Activated CD8-positive, alpha-beta T cell treated with anti-CD3 and anti-CD28 coated beads, Interleukin-2, amount 10 ng/mL, durations not matched to agents 7 days and 5 days (primary cell): ENCODE results near the gene HACD4. TPM values are rescaled to one million over a fixed set of nuclear protein-coding genes. Genes with fewer than 3 reads are reported as not detected.
"Not testable (repeated sequence)": the region's sequence is repeated elsewhere in the genome, so short reads cannot be mapped to it uniquely, and the experiment has no call there.

Source experiments
- ATAC-seq: fragments of 150-1000 bp; cut with Tn5 transposase; one replicate; pipeline ENCODE4 v1.10.0; 2021; ENCODE audit warnings: moderate library complexity
- CTCF ChIA-PET: fragments of 350-600 bp; sonication (Branson Sonifier 250); formaldehyde crosslinking; loops from one replicate; lab custom pipeline; 2021; ENCODE audit warnings: antibody characterized with exemption; lab: Charles Lee
- POLR2A ChIA-PET: fragments of 350-600 bp; sonication (Branson Sonifier 250); formaldehyde crosslinking; loops from one replicate; lab custom pipeline; 2021; ENCODE audit warnings: antibody characterized with exemption; lab: Charles Lee
- DNase-seq: peaks from one replicate; pipeline ENCODE4 v3.0.0-alpha.2; 2020
- H3K27ac Mint-ChIP-seq: one replicate; pipeline ENCODE4 v1.8.0; 2021; ENCODE audit warnings: mild to moderate bottlenecking, mixed read lengths
- H3K27me3 Mint-ChIP-seq: one replicate; pipeline ENCODE4 v1.8.0; 2021; ENCODE audit warnings: low read depth, mixed read lengths
- H3K36me3 Mint-ChIP-seq: one replicate; pipeline ENCODE4 v1.8.0; 2021; ENCODE audit warnings: low read depth, mixed read lengths
- H3K4me1 Mint-ChIP-seq: one replicate; pipeline ENCODE4 v1.8.0; 2021; ENCODE audit warnings: low read depth, mixed read lengths
- H3K4me3 Mint-ChIP-seq: one replicate; pipeline ENCODE4 v1.8.0; 2021; ENCODE audit warnings: mild to moderate bottlenecking, mixed read lengths
- H3K9me3 Mint-ChIP-seq: one replicate; pipeline ENCODE4 v1.8.0; 2022; ENCODE audit warnings: mixed read lengths; ENCODE audit not compliant: insufficient read depth
- total RNA-seq, 2 experiments: library from RNA; stranded (reverse); gene quantifications; one replicate each; pipeline ENCODE4 v1.2.3, GENCODE V29; 2021

Gene HACD4
- total RNA-seq, 2 experiments from 2014 or later, result 13.3 to 13.9 TPM

- CTCF ChIA-PET, result interaction anchor here (0.6 to 1.3 kb wide), 3 partner anchors 8 to 48 kb away, joined by 3 read pairs; no protein-coding TSS in a partner anchor
- peaks cover 43% of the 10 kb centered on the region for H3K36me3 Mint-ChIP-seq
Measured at GRCh38 chr9:20988671-20989315, 42.6 kb downstream of the HACD4 start.

DNA sequence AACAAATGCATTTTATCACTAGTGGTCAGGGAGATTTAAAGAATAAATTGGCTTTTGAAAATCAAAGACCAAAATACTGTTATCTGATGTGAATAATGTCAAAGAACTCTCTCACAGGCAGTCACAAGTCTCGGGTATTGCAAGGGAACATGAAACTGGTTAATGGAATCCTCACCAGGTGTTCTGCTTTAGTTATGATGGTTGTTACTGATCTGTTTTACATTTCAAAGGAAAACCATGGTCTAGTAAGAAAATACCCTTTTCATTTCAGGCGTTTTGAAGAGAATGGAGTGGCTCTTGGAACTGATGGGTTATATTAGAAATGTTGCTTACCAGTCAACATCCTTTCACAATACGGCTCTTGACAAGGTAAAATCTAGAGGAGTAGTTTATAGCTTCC is 43.4 kb downstream of the HACD4 start:
- H3K36me3 Mint-ChIP-seq, result peaks cover 40% of the 10 kb centered on the region
- no peaks in the 10 kb centered on the region for H3K9me3 Mint-ChIP-seq
- ATAC-seq (no peak), DNase-seq (no peak)
- CTCF ChIA-PET, result interaction anchor here (1.1 to 1.3 kb wide), 2 partner anchors 10 to 47 kb away, joined by 3 read pairs; no protein-coding TSS in a partner anchor
- H3K27me3 Mint-ChIP-seq, result no peaks in the 10 kb centered on the region
- POLR2A ChIA-PET, result no interaction called here
- H3K4me3 Mint-ChIP-seq, result no peak overlapping the region
- no peak overlapping the region for H3K27ac Mint-ChIP-seq
- H3K4me1 Mint-ChIP-seq, result no peaks in the 10 kb centered on the region

More at GRCh38 chr9:20988671-20989315, 42.6 kb downstream of the HACD4 start:
- Mint-ChIP-seq H3K4me1 (no peaks in the 10 kb centered on the region), H3K27me3 (no peaks in the 10 kb centered on the region), H3K4me3 (no peak overlapping the region), H3K27ac (no peak overlapping the region), H3K9me3 (no peaks in the 10 kb centered on the region)
- POLR2A ChIA-PET, result no interaction called here
- ATAC-seq, result no peak
- no peak for DNase-seq

- no peak for ATAC-seq
- CTCF ChIA-PET, result no interaction called here
- POLR2A ChIA-PET, result no interaction called here
- H3K4me1 Mint-ChIP-seq, result no peaks in the 10 kb centered on the region
- no peak overlapping the region for H3K4me3 Mint-ChIP-seq
- H3K36me3 Mint-ChIP-seq, result peaks cover 40% of the 10 kb centered on the region
- no peaks in the 10 kb centered on the region for H3K27me3 Mint-ChIP-seq
- no peaks in the 10 kb centered on the region for H3K9me3 Mint-ChIP-seq
- DNase-seq, result no peak
- no peak overlapping the region for H3K27ac Mint-ChIP-seq
Measured at GRCh38 chr9:20987521-20987920, 43.9 kb downstream of the HACD4 start.

- Mint-ChIP-seq H3K36me3 (peaks cover 36% of the 10 kb centered on the region), H3K4me3 (no peak overlapping the region), H3K4me1 (no peaks in the 10 kb centered on the region), H3K27me3 (no peaks in the 10 kb centered on the region), H3K27ac (no peak overlapping the region), H3K9me3 (no peaks in the 10 kb centered on the region)
- ChIA-PET POLR2A (no interaction called here), CTCF (interaction anchor here (1.3 to 1.9 kb wide), 2 partner anchors 11 to 125 kb away, joined by 3 to 5 read pairs; no protein-coding TSS in a partner anchor)
- ATAC-seq (no peak), DNase-seq (no peak)
Measured at GRCh38 chr9:20985851-20986600, 45.4 kb downstream of the HACD4 start.

- Mint-ChIP-seq H3K27ac (no peak overlapping the region), H3K36me3 (peaks cover 21% of the 10 kb centered on the region), H3K4me3 (no peak overlapping the region), H3K9me3 (no peaks in the 10 kb centered on the region), H3K27me3 (no peaks in the 10 kb centered on the region), H3K4me1 (no peaks in the 10 kb centered on the region)
- POLR2A ChIA-PET, result no interaction called here
- no peak for DNase-seq
- ATAC-seq, result no peak
- CTCF ChIA-PET, result interaction anchor here (0.7 kb wide), 1 partner anchor 15 kb away, joined by 3 read pairs; no protein-coding TSS in a partner anchor
Measured at GRCh38 chr9:20984506-20984905, 46.9 kb downstream of the HACD4 start.

GRCh38 chr9:20981486-20981885 is 50.0 kb downstream of the HACD4 start:
- no peaks in the 10 kb centered on the region for H3K9me3 Mint-ChIP-seq
- ChIA-PET CTCF (interaction anchor here (0.7 to 3.0 kb wide), 3 partner anchors 7 to 129 kb away, joined by 3 to 8 read pairs (median 3); no protein-coding TSS in a partner anchor), POLR2A (no interaction called here)
- no peak overlapping the region for H3K4me3 Mint-ChIP-seq
- H3K36me3 Mint-ChIP-seq, result peaks cover 19% of the 10 kb centered on the region
- H3K27me3 Mint-ChIP-seq, result no peaks in the 10 kb centered on the region
- no peak overlapping the region for H3K27ac Mint-ChIP-seq
- H3K4me1 Mint-ChIP-seq, result no peaks in the 10 kb centered on the region
- no peak for DNase-seq
- no peak for ATAC-seq

GRCh38 chr9:20980832-20981455 is 50.5 kb downstream of the HACD4 start:
- Mint-ChIP-seq H3K4me3 (no peak overlapping the region), H3K9me3 (no peaks in the 10 kb centered on the region), H3K36me3 (peaks cover 19% of the 10 kb centered on the region), H3K4me1 (no peaks in the 10 kb centered on the region), H3K27me3 (no peaks in the 10 kb centered on the region), H3K27ac (no peak overlapping the region)
- DNase-seq (no peak), ATAC-seq (no peak)
- POLR2A ChIA-PET, result no interaction called here
- CTCF ChIA-PET, result interaction anchor here (0.7 to 3.0 kb wide), 3 partner anchors 8 to 130 kb away, joined by 3 to 8 read pairs (median 3); no protein-coding TSS in a partner anchor

GRCh38 chr9:20978249-20978648 is 53.2 kb downstream of the HACD4 start:
- no peak for DNase-seq
- H3K4me1 Mint-ChIP-seq, result no peaks in the 10 kb centered on the region
- CTCF ChIA-PET, result interaction anchor here (1.2 to 1.5 kb wide), 2 partner anchors 10 to 132 kb away, joined by 3 to 4 read pairs; no protein-coding TSS in a partner anchor
- no peaks in the 10 kb centered on the region for H3K27me3 Mint-ChIP-seq
- H3K27ac Mint-ChIP-seq, result no peak overlapping the region
- H3K36me3 Mint-ChIP-seq, result peaks cover 19% of the 10 kb centered on the region
- no peak overlapping the region for H3K4me3 Mint-ChIP-seq
- H3K9me3 Mint-ChIP-seq, result no peaks in the 10 kb centered on the region
- no peak for ATAC-seq
- POLR2A ChIA-PET, result no interaction called here

- H3K27ac Mint-ChIP-seq, POLR2A ChIA-PET, H3K9me3 Mint-ChIP-seq, DNase-seq, H3K4me3 Mint-ChIP-seq, H3K27me3 Mint-ChIP-seq, H3K4me1 Mint-ChIP-seq, ATAC-seq, CTCF ChIA-PET: not testable (repeated sequence)
- peaks cover 23% of the 10 kb centered on the region for H3K36me3 Mint-ChIP-seq
Measured at GRCh38 chr9:20974191-20974938, 57.1 kb downstream of the HACD4 start.

- POLR2A ChIA-PET, result interaction anchor here (0.6 kb wide), 1 partner anchor 108 kb away, joined by 8 read pairs; no protein-coding TSS in a partner anchor
- DNase-seq, CTCF ChIA-PET, H3K4me3 Mint-ChIP-seq, H3K4me1 Mint-ChIP-seq, H3K27ac Mint-ChIP-seq, H3K27me3 Mint-ChIP-seq, ATAC-seq, H3K9me3 Mint-ChIP-seq: not testable (repeated sequence)
- H3K36me3 Mint-ChIP-seq, result peaks cover 23% of the 10 kb centered on the region
Measured at GRCh38 chr9:20973246-20973947, 58.0 kb downstream of the HACD4 start.

- H3K27ac Mint-ChIP-seq, result no peak overlapping the region
- no peak overlapping the region for H3K4me3 Mint-ChIP-seq
- POLR2A ChIA-PET, result interaction anchor here (0.6 kb wide), 1 partner anchor 108 kb away, joined by 8 read pairs; no protein-coding TSS in a partner anchor
- ATAC-seq, result no peak
- H3K9me3 Mint-ChIP-seq, result no peaks in the 10 kb centered on the region
- H3K4me1 Mint-ChIP-seq, result no peaks in the 10 kb centered on the region
- DNase-seq, result no peak
- CTCF ChIA-PET, result no interaction called here
- no peaks in the 10 kb centered on the region for H3K27me3 Mint-ChIP-seq
- H3K36me3 Mint-ChIP-seq, result peaks cover 21% of the 10 kb centered on the region
Measured at GRCh38 chr9:20972684-20973083, 58.8 kb downstream of the HACD4 start.
